ENCODE data around the gene STUB1. TPM values are rescaled to one million over a fixed set of nuclear protein-coding genes. Genes with fewer than 3 reads are reported as not detected.
"Not testable (repeated sequence)": the region's sequence is repeated elsewhere in the genome, so short reads cannot be mapped to it uniquely, and the experiment has no call there.

The STUB1 gene
- total and polyA plus RNA-seq, 12 donors: 121 to 339 (median 190) TPM

DNA sequence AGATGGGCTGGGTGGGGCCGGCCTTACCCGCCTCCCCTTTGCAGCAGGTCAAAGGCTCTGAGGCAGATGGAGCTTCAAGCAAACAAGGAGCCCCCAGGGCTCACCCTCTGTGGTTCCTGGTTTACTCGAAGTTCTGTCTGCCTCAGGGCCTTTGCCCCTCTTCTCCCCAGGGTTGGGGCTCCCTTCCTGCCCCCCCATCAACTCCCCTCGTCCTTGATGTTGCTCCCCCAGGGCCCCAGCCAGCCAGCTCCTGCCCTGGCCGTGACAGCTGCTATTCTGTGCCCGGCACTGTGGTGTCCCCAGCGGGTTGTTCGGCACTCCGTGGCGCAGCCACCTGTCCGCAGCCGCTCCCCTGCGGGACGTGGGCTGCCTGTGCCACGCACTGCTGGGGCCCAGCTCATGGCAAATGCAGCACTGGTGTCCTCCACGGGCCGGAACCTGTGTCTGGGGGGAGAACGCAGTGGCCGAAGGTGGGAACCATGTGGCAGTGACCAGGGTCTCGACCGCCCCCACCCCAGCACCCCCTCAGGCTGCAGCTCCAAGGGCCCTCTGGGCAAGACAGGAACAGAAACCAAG, 30.4 kb downstream of the STUB1 start:
- 22 to 60% (median 58%) methylated on average over 6 to 21 of the region's 21 CpGs for WGBS, 4 donors
- TF ChIP-seq POLR2A (IDR thresholded peaks at IDR 0.05): no peak
- no peak for TF ChIP-seq CTCF (IDR thresholded peaks at IDR 0.05)
- intact Hi-C loops (cut with DNase I): loop anchor here (5.0 to 10.0 kb wide), 3 partner anchors 77 to 347 kb away; partner anchors contain the start of genes CHTF18 (in 1 of the 2) and RPUSD1 (in 1 of the 2)
- Histone ChIP-seq H3K9me3 (replicated peaks in 1 of 3) (no peaks in the 10 kb centered on the region), H3K4me1 (replicated peaks in 1 of 2) (peaks cover 6 to 11% of the 10 kb centered on the region in 2 donors), H3K36me3 (replicated peaks in 1 of 2) (no peaks in the 10 kb centered on the region), H3K27ac (peak overlapping the region in 1 of 5 donors; percentile 60), H3K4me3 (no peak overlapping the region), H3K27me3 (peaks cover 17% of the 10 kb centered on the region)
- no peak for DNase-seq

GRCh38 chr16:711084-711483, 30.9 kb downstream of the STUB1 start:
- Histone ChIP-seq H3K4me1 (replicated peaks in 1 of 2) (peaks cover 11 to 15% of the 10 kb centered on the region in 2 donors), H3K4me3 (no peak overlapping the region), H3K27ac (peak overlapping the region in 1 of 5 donors; percentile 60), H3K27me3 (peaks cover 16% of the 10 kb centered on the region), H3K36me3 (replicated peaks in 1 of 2) (no peaks in the 10 kb centered on the region), H3K9me3 (replicated peaks in 1 of 3) (no peaks in the 10 kb centered on the region)
- TF ChIP-seq CTCF (IDR thresholded peaks at IDR 0.05): no peak
- no peak for TF ChIP-seq POLR2A (IDR thresholded peaks at IDR 0.05)
- intact Hi-C loops (cut with DNase I): loop anchor here (5.0 to 10.0 kb wide), 3 partner anchors 76 to 346 kb away; partner anchors contain the start of genes CHTF18 (in 1 of the 2) and RPUSD1 (in 1 of the 2)
- WGBS, 4 donors: 55 to 70% (median 63%) methylated on average over 4 to 12 of the region's 12 CpGs
- no peak for DNase-seq

DNA sequence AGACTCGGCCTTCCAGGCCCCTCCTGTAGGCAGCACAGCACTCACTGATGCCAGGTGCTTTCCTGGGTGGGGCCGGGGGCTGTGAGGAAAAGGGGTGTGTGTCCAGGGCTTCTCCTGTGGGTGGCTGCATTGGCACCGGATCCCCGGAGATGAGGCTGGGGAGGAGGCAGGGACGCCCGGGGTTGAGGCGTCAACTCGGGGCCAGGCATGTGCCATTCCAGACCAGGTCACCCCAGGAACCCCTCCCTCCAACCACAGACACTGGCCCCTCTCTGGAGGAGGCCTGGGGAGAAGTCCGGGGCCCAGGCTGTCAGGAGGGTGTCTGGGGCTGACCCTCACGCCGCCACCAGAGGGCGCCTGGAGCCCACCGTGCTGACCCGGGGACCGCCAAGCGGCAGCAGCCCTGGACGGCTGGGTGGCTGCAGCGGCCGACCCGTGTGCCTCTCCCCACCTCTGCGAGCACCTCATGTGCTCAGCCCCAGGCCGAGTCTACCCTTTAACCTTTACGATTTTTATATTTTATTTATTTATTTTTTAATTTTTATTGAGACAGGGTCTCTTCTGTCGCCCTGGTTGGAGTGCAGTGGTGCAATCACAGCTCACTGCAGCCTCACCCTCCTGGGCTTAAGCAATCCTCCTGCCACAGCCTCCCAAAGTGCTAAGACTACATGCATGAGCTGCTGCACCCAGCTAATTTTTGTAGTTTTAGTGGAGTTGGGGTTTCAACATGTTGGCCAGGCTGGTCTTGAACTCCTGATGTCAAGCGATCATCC, 31.5 kb downstream of the STUB1 start:
- DNase-seq: peak; percentile 73 to 90 (median 81)
- H3K36me3 ChIP-seq (replicated peaks in 1 of 2): no peaks in the 10 kb centered on the region
- intact Hi-C loops (cut with DNase I): loop anchor here (5.0 to 10.0 kb wide), 3 partner anchors 76 to 346 kb away; partner anchors contain the start of genes CHTF18 (in 1 of the 2) and RPUSD1 (in 1 of the 2)
- H3K27ac ChIP-seq: peak overlapping the region in 1 of 5 donors; percentile 60
- H3K4me1 ChIP-seq (replicated peaks in 1 of 2): peaks cover 16 to 22% of the 10 kb centered on the region in 2 donors
- TF ChIP-seq CTCF (IDR thresholded peaks at IDR 0.05) (peak; percentile 76 to 97 (median 90)), POLR2A (IDR thresholded peaks at IDR 0.05) (no peak)
- peaks cover 15% of the 10 kb centered on the region for H3K27me3 ChIP-seq
- no peak overlapping the region for H3K4me3 ChIP-seq
- 9 to 24% (median 10%) methylated on average over 12 to 25 of the region's 25 CpGs for WGBS, 4 donors
- H3K9me3 ChIP-seq (replicated peaks in 1 of 3): no peaks in the 10 kb centered on the region

- intact Hi-C loops (cut with DNase I): loop anchor here (5.0 to 10.0 kb wide), 3 partner anchors 75 to 345 kb away; partner anchors contain the start of genes CHTF18 (in 1 of the 2) and RPUSD1 (in 1 of the 2)
- WGBS, 4 donors: 39 to 46% (median 44%) methylated on average over 11 to 13 of the region's 13 CpGs
- peak in 6 of 7 donors; percentile 69 to 90 (median 80) for DNase-seq
- not testable (repeated sequence) for H3K36me3 ChIP-seq (replicated peaks in 1 of 2); H3K4me3 ChIP-seq; H3K9me3 ChIP-seq (replicated peaks in 1 of 3)
- peaks cover 16 to 26% of the 10 kb centered on the region in 2 donors for H3K4me1 ChIP-seq (replicated peaks in 1 of 2)
- peaks cover 14% of the 10 kb centered on the region for H3K27me3 ChIP-seq
- TF ChIP-seq CTCF (IDR thresholded peaks at IDR 0.05) (peak in 5 of 6 experiments; percentile 39 to 64 (median 54)), POLR2A (IDR thresholded peaks at IDR 0.05) (peak in 1 of 2 donors; percentile 46)
- peak overlapping the region in 3 of 5 donors; percentile 22 to 81 (median 47) for H3K27ac ChIP-seq
These were observed 32.6 kb downstream of the STUB1 start for GRCh38 chr16:712740-713250.

Measured in adrenal gland (tissue), 12 donors.